ENCODE results near the gene LRRC59. TPM values are rescaled to one million over a fixed set of nuclear protein-coding genes. Genes with fewer than 3 reads are reported as not detected.

The LRRC59 gene
- total and polyA plus RNA-seq, 2 of the 13 experiments (the other 11 are each of a cell fraction or from before 2014, with no cell fraction given): 87.3 to 222 TPM

DNA sequence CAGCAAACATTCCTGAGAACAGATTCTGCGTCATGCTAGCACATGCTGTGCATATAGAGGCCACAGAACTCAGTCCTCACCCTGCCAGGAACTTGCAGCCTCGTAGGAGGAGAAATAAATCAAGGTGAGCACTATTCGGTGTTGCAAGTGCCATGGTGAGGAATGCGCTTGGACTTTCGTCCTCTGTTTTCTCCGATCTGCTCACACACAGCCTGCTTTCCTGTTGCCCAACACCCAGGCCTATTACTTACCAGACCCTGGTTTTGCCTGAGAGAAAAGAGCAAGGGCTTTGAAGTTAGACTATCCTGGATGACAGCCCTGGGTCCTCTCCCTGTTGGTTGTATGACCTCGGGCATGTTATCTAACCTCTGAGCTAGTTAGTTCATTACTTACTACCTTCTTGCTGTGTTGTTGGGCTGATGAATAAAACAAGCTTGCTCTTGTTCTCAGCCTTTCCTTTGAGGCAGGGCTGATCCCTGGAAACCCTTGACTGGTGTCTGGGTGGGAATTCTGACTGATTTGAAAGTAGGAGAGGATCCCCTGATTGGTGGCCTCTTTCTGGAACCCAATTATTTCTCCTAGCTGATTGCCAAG is 31.6 kb upstream of the LRRC59 start:
- Histone ChIP-seq H3K36me3 (replicated peaks in 1 of 2; ENCODE audit: control insufficient read depth in 1 of 2, insufficient read depth in 2 of 2, low read length in 2 of 2) (peaks cover 0 to 4% of the 10 kb centered on the region in 2 experiments; a peak in 1 of 5 replicates), H3K79me2 (ENCODE audit: insufficient read depth, low read length) (peaks cover 38% of the 10 kb centered on the region), H3K9me3 (ENCODE audit: low read length) (no peaks in the 10 kb centered on the region), H3K9ac (ENCODE audit: insufficient read depth, low read depth, low read length) (peak overlapping the region; percentile 84), H4K20me1 (ENCODE audit: insufficient read depth, low read length) (no peaks in the 10 kb centered on the region), H3K27ac (ENCODE audit: extremely low read length, insufficient read depth, low read length) (peak overlapping the region; percentile 83), H3K4me2 (ENCODE audit: low read depth, low read length) (peak overlapping the region; percentile 99), H3K4me3 (replicated peaks in 1 of 3; ENCODE audit: insufficient read depth in 1 of 3, low read depth in 2 of 3, low read length in 3 of 3) (peak overlapping the region in 2 of 3 experiments; percentile 17 to 90; a peak in 4 of 6 replicates), H2AFZ (ENCODE audit: low read length) (no peak overlapping the region), H3K27me3 (ENCODE audit: control insufficient read depth in 1 of 2, insufficient read depth in 2 of 2, low read length in 2 of 2) (no peaks in the 10 kb centered on the region; a peak in 1 of 5 replicates), H3K4me1 (ENCODE audit: insufficient read depth, low read length) (peaks cover 81% of the 10 kb centered on the region)
- CTCF ChIA-PET (ENCODE audit: low intra/inter-chr PET ratio, low total read pairs): interaction anchor here (0.8 to 4.1 kb wide), 2 partner anchors 31 to 50 kb away, joined by 3 to 20 read pairs; partner anchors contain the start of genes LRRC59 and RSAD1
- POLR2A ChIA-PET: interaction anchor here (0.7 to 5.6 kb wide), 18 partner anchors 8 to 665 kb away, joined by 3 to 99 read pairs (median 4); partner anchors contain the start of genes FAM117A, LRRC59 and RSAD1
- FAIRE-seq (peak; percentile 97), DNase-seq (ENCODE audit: low spot score) (peak; percentile 100), ATAC-seq (peak; percentile 77)
- BruUV-seq (replicated peaks): no TSS peak
- in situ Hi-C loops (cut with HindIII; ENCODE audit: extremely low pct_ligation_motif_present, low pct_unique_long_range_greater_than_20kb) (no loop called here), intact Hi-C loops (cut with micrococcal nuclease; ENCODE audit: unreplicated experiment) (loop anchor here (1.0 kb wide), 1 partner anchor 47 kb away; no protein-coding TSS in a partner anchor)
- WGBS (ENCODE audit: low lambda C conversion rate): 2% methylated on average over 7 of the region's 7 CpGs
- TF ChIP-seq AGO1 (IDR thresholded peaks at IDR 0.05; ENCODE audit: low read depth, low read length, poor library complexity, severe bottlenecking) (no peak), PRMT3 (CRISPR knock-in tag; IDR thresholded peaks at IDR 0.05; ENCODE audit: borderline replicate concordance, low read depth) (no peak), ZNF891 (CRISPR knock-in tag; IDR thresholded peaks at IDR 0.05) (no peak), ZNF619 (CRISPR knock-in tag; IDR thresholded peaks at IDR 0.05) (no peak), BRCA1 (CRISPR knock-in tag; IDR thresholded peaks at IDR 0.05) (no peak), SOX6 (IDR thresholded peaks at IDR 0.05) (no peak), SOX6 (CRISPR knock-in tag; IDR thresholded peaks at IDR 0.05) (peak; percentile 93), KAT7 (CRISPR knock-in tag; IDR thresholded peaks at IDR 0.05; ENCODE audit: borderline replicate concordance) (0 out of 2 replicates have a peak, but pooled peaks have one; percentile 53), TBL1XR1 (IDR thresholded peaks at IDR 0.05; ENCODE audit: borderline replicate concordance, low read length, partially characterized antibody) (peak; percentile 59), GATAD1 (CRISPR knock-in tag; IDR thresholded peaks at IDR 0.05) (peak; percentile 68; the same call in 1 of the 2 replicates), IRF2 (CRISPR knock-in tag; IDR thresholded peaks at IDR 0.05) (peak; percentile 96), ZMYM4 (CRISPR knock-in tag; IDR thresholded peaks at IDR 0.05) (peak; percentile 90), ZNF780A (CRISPR knock-in tag; IDR thresholded peaks at IDR 0.05) (no peak), PHF8 (CRISPR knock-in tag; IDR thresholded peaks at IDR 0.05) (0 out of 2 replicates have a peak, but pooled peaks have one; percentile 38), NR2C2 (CRISPR knock-in tag; IDR thresholded peaks at IDR 0.05; ENCODE audit: borderline replicate concordance) (peak; percentile 77), JUND (CRISPR knock-in tag; IDR thresholded peaks at IDR 0.05) (peak; percentile 65; the same call in 1 of the 2 replicates), ZC3H13 (CRISPR knock-in tag; IDR thresholded peaks at IDR 0.05) (no peak), ZNF24 (IDR thresholded peaks at IDR 0.05) (no peak; the same call in 1 of the 2 replicates)
- TF ChIP-seq, protein P1, sequence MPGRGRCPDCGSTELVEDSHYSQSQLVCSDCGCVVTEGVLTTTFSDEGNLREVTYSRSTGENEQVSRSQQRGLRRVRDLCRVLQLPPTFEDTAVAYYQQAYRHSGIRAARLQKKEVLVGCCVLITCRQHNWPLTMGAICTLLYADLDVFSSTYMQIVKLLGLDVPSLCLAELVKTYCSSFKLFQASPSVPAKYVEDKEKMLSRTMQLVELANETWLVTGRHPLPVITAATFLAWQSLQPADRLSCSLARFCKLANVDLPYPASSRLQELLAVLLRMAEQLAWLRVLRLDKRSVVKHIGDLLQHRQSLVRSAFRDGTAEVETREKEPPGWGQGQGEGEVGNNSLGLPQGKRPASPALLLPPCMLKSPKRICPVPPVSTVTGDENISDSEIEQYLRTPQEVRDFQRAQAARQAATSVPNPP (CRISPR knock-in tag; IDR thresholded peaks at IDR 0.05): 0 out of 2 replicates have a peak, but pooled peaks have one; percentile 32
- TF ChIP-seq, protein P2, sequence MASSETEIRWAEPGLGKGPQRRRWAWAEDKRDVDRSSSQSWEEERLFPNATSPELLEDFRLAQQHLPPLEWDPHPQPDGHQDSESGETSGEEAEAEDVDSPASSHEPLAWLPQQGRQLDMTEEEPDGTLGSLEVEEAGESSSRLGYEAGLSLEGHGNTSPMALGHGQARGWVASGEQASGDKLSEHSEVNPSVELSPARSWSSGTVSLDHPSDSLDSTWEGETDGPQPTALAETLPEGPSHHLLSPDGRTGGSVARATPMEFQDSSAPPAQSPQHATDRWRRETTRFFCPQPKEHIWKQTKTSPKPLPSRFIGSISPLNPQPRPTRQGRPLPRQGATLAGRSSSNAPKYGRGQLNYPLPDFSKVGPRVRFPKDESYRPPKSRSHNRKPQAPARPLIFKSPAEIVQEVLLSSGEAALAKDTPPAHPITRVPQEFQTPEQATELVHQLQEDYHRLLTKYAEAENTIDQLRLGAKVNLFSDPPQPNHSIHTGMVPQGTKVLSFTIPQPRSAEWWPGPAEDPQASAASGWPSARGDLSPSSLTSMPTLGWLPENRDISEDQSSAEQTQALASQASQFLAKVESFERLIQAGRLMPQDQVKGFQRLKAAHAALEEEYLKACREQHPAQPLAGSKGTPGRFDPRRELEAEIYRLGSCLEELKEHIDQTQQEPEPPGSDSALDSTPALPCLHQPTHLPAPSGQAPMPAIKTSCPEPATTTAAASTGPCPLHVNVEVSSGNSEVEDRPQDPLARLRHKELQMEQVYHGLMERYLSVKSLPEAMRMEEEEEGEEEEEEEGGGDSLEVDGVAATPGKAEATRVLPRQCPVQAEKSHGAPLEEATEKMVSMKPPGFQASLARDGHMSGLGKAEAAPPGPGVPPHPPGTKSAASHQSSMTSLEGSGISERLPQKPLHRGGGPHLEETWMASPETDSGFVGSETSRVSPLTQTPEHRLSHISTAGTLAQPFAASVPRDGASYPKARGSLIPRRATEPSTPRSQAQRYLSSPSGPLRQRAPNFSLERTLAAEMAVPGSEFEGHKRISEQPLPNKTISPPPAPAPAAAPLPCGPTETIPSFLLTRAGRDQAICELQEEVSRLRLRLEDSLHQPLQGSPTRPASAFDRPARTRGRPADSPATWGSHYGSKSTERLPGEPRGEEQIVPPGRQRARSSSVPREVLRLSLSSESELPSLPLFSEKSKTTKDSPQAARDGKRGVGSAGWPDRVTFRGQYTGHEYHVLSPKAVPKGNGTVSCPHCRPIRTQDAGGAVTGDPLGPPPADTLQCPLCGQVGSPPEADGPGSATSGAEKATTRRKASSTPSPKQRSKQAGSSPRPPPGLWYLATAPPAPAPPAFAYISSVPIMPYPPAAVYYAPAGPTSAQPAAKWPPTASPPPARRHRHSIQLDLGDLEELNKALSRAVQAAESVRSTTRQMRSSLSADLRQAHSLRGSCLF (CRISPR knock-in tag; IDR thresholded peaks at IDR 0.05; ENCODE audit: borderline replicate concordance): no peak

All from HepG2 (cell line).